PC-3 (cell line): ENCODE measurements around the gene CDH13. TPM values are rescaled to one million over a fixed set of nuclear protein-coding genes. Genes with fewer than 3 reads are reported as not detected.

Experiments used
- ATAC-seq: fragments of 200-7000 bp; cut with Tn5 transposase; 2 replicates; pipeline ENCODE4 v1.9.1; 2020; ENCODE audit warnings: mild to moderate bottlenecking, moderate library complexity
- BruUV-seq: library from RNA; stranded (reverse); fragments of 400-500 nt; replicated peaks from 2 replicates; lab custom pipeline; 2021; lab: Mats Ljungman, UMichigan
- CTCF ChIA-PET: fragments of 300-600 bp; sonication (Branson Sonifier 250); formaldehyde crosslinking; loops from one replicate; lab custom pipeline; 2022; ENCODE audit warnings: antibody characterized with exemption; lab: Charles Lee
- POLR2A ChIA-PET: fragments of 300-600 bp; sonication (Branson Sonifier 250); formaldehyde crosslinking; loops from one replicate; lab custom pipeline; 2022; ENCODE audit warnings: antibody characterized with exemption; ENCODE audit not compliant: unreplicated experiment; lab: Charles Lee
- DNase-seq: peaks from one replicate; pipeline ENCODE4 v3.0.0-alpha.2; 2015
- H2AFZ ChIP-seq: fragments of 300-600 bp; sonication (generic); 2 replicates; pipeline ENCODE4 v1.6.0; 2016; ENCODE audit warnings: antibody characterized with exemption, low read length
- H3F3A ChIP-seq: fragments of 300-600 bp; sonication (generic); one replicate; pipeline ENCODE4 v1.6.0; 2017; ENCODE audit warnings: antibody characterized with exemption, low read length, control low read depth, mild to moderate bottlenecking; ENCODE audit not compliant: unreplicated experiment
- H3K27ac ChIP-seq: fragments of 300-600 bp; sonication (generic); 2 replicates; pipeline ENCODE4 v1.5.1; 2016; ENCODE audit warnings: mild to moderate bottlenecking, low read length
- H3K27me3 ChIP-seq: fragments of 300-600 bp; sonication (generic); 2 replicates; pipeline ENCODE4 v1.6.1; 2016; ENCODE audit warnings: low read length, mixed read lengths
- H3K36me3 ChIP-seq: fragments of 300-600 bp; sonication (generic); 2 replicates; pipeline ENCODE4 v1.6.1; 2016; ENCODE audit warnings: low read depth, mixed run types, low read length, mixed read lengths
- H3K4me1 ChIP-seq: fragments of 300-600 bp; sonication (generic); 2 replicates; pipeline ENCODE4 v1.5.1; 2016; ENCODE audit warnings: low read length; ENCODE audit not compliant: insufficient read depth
- H3K4me2 ChIP-seq: fragments of 300-600 bp; sonication (generic); 2 replicates; pipeline ENCODE4 v1.6.0; 2016; ENCODE audit warnings: low read length
- H3K4me3 ChIP-seq: fragments of 300-600 bp; sonication (generic); 2 replicates; pipeline ENCODE4 v1.5.1; 2016; ENCODE audit warnings: mild to moderate bottlenecking, low read length, mixed read lengths
- H3K79me2 ChIP-seq: fragments of 300-600 bp; sonication (generic); 2 replicates; pipeline ENCODE4 v1.6.1; 2017; ENCODE audit warnings: low read length, mixed read lengths
- H3K9ac ChIP-seq: fragments of 300-600 bp; sonication (generic); 2 replicates; pipeline ENCODE4 v1.6.0; 2016; ENCODE audit warnings: mild to moderate bottlenecking, low read length
- H3K9me2 ChIP-seq: fragments of 300-600 bp; sonication (generic); replicated peaks from 2 replicates; pipeline ENCODE4 v1.6.1; 2016; ENCODE audit warnings: mixed run types, low read length, mixed read lengths
- H3K9me3 ChIP-seq: fragments of 300-600 bp; sonication (generic); 2 replicates; pipeline ENCODE4 v1.6.1; 2016; ENCODE audit warnings: low read length, mixed read lengths
- H4K20me1 ChIP-seq: fragments of 300-600 bp; sonication (generic); 2 replicates; pipeline ENCODE4 v1.6.1; 2016; ENCODE audit warnings: low read length, mixed read lengths
- EZH2 ChIP-seq: fragments of 300-600 bp; sonication (generic); IDR thresholded peaks from one replicate; pipeline ENCODE4 v1.6.1; 2017; ENCODE audit warnings: antibody characterized with exemption, mild to moderate bottlenecking, low read length; ENCODE audit not compliant: unreplicated experiment
- EZH2phosphoT487 ChIP-seq: fragments of 300-600 bp; sonication (generic); IDR thresholded peaks from 2 replicates; pipeline ENCODE4 v1.6.1; 2018; ENCODE audit warnings: mild to moderate bottlenecking, antibody characterized with exemption, low read length, borderline replicate concordance
- intact Hi-C: fragments of 100-400 bp; cut with micrococcal nuclease; formaldehyde crosslinking; loops from 2 replicates; pipeline ENCODE4 v1.9.0; 2023
- total RNA-seq: library from RNA; depleted of rRNA; stranded (reverse); fragments of >200 nt; gene quantifications from 2 replicates; pipeline ENCODE4 v1.2.3, GENCODE V29; 2014
- TF ChIP-seq, protein P1 (sequence below): fragments of 300-600 bp; sonication (generic); conservative IDR thresholded peaks from 2 replicates; pipeline ENCODE4 v1.5.1; 2017; ENCODE audit warnings: antibody characterized with exemption, low read depth, mild to moderate bottlenecking, low read length

The CDH13 gene
- total RNA-seq, 1 experiment from 2014 or later: 0.36 TPM

DNA sequence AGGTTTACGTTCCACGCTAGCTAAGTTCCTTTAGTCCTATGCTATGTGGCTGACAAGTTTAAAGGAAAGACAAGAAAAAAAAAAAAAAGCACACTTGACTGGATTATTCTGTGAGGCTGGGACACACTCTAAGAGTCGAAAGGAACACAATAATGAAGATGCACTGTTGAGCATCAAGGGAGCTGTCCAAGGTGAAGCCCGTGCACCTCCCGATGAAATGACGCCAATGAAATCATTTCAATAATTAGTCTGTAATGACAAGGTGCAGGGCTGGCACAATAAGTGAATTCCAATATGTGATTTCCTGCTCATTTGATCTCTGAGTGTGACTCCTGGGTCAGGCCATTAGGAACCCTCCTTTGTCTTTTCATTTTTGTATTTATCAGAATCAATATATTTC, 232.9 kb downstream of the CDH13 start:
- no peaks in the 10 kb centered on the region for H3K9me2 ChIP-seq
- no peak for TF ChIP-seq EZH2phosphoT487
- no peak for TF ChIP-seq EZH2
- TF ChIP-seq, protein P1, sequence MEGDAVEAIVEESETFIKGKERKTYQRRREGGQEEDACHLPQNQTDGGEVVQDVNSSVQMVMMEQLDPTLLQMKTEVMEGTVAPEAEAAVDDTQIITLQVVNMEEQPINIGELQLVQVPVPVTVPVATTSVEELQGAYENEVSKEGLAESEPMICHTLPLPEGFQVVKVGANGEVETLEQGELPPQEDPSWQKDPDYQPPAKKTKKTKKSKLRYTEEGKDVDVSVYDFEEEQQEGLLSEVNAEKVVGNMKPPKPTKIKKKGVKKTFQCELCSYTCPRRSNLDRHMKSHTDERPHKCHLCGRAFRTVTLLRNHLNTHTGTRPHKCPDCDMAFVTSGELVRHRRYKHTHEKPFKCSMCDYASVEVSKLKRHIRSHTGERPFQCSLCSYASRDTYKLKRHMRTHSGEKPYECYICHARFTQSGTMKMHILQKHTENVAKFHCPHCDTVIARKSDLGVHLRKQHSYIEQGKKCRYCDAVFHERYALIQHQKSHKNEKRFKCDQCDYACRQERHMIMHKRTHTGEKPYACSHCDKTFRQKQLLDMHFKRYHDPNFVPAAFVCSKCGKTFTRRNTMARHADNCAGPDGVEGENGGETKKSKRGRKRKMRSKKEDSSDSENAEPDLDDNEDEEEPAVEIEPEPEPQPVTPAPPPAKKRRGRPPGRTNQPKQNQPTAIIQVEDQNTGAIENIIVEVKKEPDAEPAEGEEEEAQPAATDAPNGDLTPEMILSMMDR: no peak
- intact Hi-C loops: no loop called here
- no peaks in the 10 kb centered on the region for H3K36me3 ChIP-seq
- DNase-seq: no peak
- no TSS peak for BruUV-seq
- no peak for ATAC-seq
- H3K27ac ChIP-seq: no peak overlapping the region
- ChIA-PET CTCF (no interaction called here), POLR2A (no interaction called here)
- no peaks in the 10 kb centered on the region for H3K4me1 ChIP-seq
- no peaks in the 10 kb centered on the region for H3K79me2 ChIP-seq
- H3K9me3 ChIP-seq: no peaks in the 10 kb centered on the region
- no peaks in the 10 kb centered on the region for H3K27me3 ChIP-seq
- no peak overlapping the region for H3K4me2 ChIP-seq
- H2AFZ ChIP-seq: no peak overlapping the region
- H3K9ac ChIP-seq: no peak overlapping the region
- H3F3A ChIP-seq: no peaks in the 10 kb centered on the region
- H4K20me1 ChIP-seq: no peaks in the 10 kb centered on the region
- H3K4me3 ChIP-seq: no peak overlapping the region

DNA sequence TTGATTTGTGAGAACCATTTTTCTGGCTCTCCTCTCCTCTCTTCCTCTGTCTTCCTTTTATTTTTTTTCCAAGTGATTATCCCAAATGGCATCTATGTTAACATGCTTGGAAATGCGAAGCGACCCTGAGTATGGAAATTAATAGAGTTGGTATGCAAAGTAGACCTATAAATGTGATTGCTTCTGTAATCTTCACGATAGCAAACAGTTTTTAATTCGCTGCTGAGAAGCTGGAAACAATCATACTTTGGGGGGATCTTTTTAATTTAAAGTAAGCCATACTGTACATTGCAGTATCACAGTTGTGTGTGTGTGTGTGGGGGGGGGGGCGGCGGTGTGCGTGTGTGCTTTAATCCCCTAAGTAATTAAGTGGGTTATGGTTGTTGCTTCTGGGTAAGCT, 233.3 kb downstream of the CDH13 start:
- H3K79me2 ChIP-seq: no peaks in the 10 kb centered on the region
- intact Hi-C loops: no loop called here
- H4K20me1 ChIP-seq: no peaks in the 10 kb centered on the region
- H3K4me2 ChIP-seq: no peak overlapping the region
- no peak for ATAC-seq
- ChIA-PET POLR2A (no interaction called here), CTCF (no interaction called here)
- H3K27ac ChIP-seq: no peak overlapping the region
- H3K9ac ChIP-seq: no peak overlapping the region
- H3F3A ChIP-seq: no peaks in the 10 kb centered on the region
- H3K4me3 ChIP-seq: no peak overlapping the region
- H3K36me3 ChIP-seq: no peaks in the 10 kb centered on the region
- BruUV-seq: no TSS peak
- no peak for DNase-seq
- H3K27me3 ChIP-seq: no peaks in the 10 kb centered on the region
- H3K9me2 ChIP-seq: no peaks in the 10 kb centered on the region
- H2AFZ ChIP-seq: no peak overlapping the region
- H3K4me1 ChIP-seq: no peaks in the 10 kb centered on the region
- TF ChIP-seq, protein P1: no peak
- no peak for TF ChIP-seq EZH2
- TF ChIP-seq EZH2phosphoT487: no peak
- H3K9me3 ChIP-seq: no peaks in the 10 kb centered on the region

DNA sequence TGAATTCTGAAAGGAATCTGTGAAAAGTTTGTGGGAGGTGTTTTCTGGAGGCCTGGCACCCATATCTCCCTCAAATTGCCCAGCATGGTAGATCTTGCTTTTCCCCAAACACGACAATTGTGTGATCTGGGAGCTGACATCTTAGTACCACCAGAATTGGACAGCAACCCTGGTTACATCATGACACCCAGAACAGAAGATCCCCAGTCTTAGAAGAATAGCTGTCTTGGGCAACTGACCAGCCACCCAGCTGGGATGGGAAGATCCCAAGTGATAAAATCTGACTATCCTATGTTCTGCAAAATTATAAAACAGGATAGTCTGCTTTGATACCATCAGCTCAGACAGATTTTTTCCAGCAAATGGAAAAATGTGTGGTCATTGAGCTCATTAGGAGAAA, 235.3 kb downstream of the CDH13 start:
- POLR2A ChIA-PET: no interaction called here
- Histone ChIP-seq H4K20me1 (no peaks in the 10 kb centered on the region), H3K79me2 (no peaks in the 10 kb centered on the region), H3K4me3 (no peak overlapping the region), H3K9me3 (no peaks in the 10 kb centered on the region), H2AFZ (no peak overlapping the region), H3K9ac (no peak overlapping the region), H3F3A (no peaks in the 10 kb centered on the region), H3K27me3 (no peaks in the 10 kb centered on the region), H3K27ac (no peak overlapping the region), H3K4me1 (no peaks in the 10 kb centered on the region), H3K36me3 (no peaks in the 10 kb centered on the region), H3K9me2 (no peaks in the 10 kb centered on the region), H3K4me2 (no peak overlapping the region)
- TF ChIP-seq EZH2phosphoT487 (no peak), EZH2 (no peak)
- TF ChIP-seq, protein P1: no peak
- ATAC-seq: no peak
- CTCF ChIA-PET: no interaction called here
- intact Hi-C loops: no loop called here
- no peak for DNase-seq
- no TSS peak for BruUV-seq
